SK-N-SH treated with all-trans-retinoic acid at 6 μM for 48 hours (cell line): Measurements from ENCODE around the gene VEGFB.

Source experiments
- ARNTL ChIP-seq: fragments of 450-650 bp; formaldehyde crosslinking; IDR thresholded peaks from 2 replicates; pipeline ENCODE4 v1.5.0; 2020; ENCODE audit warnings: low read depth, mild to moderate bottlenecking, moderate library complexity, borderline replicate concordance
- BACH2 ChIP-seq: fragments of 250-450 bp; sonication (Bioruptor Pico); IDR thresholded peaks from 2 replicates; pipeline ENCODE4 v1.9.0; 2021; ENCODE audit warnings: mild to moderate bottlenecking, borderline replicate concordance
- CSRNP3 ChIP-seq: fragments of 250-450 bp; sonication (Bioruptor Pico); IDR thresholded peaks from 2 replicates; pipeline ENCODE4 v1.5.1; 2021; ENCODE audit warnings: mild to moderate bottlenecking, moderate library complexity
- ESRRG ChIP-seq: fragments of 250-450 bp; sonication (Bioruptor Pico); IDR thresholded peaks from 2 replicates; pipeline ENCODE4 v1.6.1; 2021; ENCODE audit warnings: mild to moderate bottlenecking
- PATZ1 ChIP-seq: fragments of 250-450 bp; sonication (Bioruptor Pico); IDR thresholded peaks from 2 replicates; pipeline ENCODE4 v1.8.0; 2020; ENCODE audit warnings: mild to moderate bottlenecking, moderate library complexity, borderline replicate concordance
- RARB ChIP-seq: fragments of 250-450 bp; sonication (Bioruptor Pico); IDR thresholded peaks from 2 replicates; pipeline ENCODE4 v1.8.0; 2021; ENCODE audit warnings: mild to moderate bottlenecking, moderate library complexity
- SNAI2 ChIP-seq: fragments of 250-450 bp; sonication (Bioruptor Pico); IDR thresholded peaks from 2 replicates; pipeline ENCODE4 v1.5.0; 2020; ENCODE audit warnings: mild to moderate bottlenecking, moderate library complexity
- TCF4 ChIP-seq: fragments of 250-450 bp; sonication (Bioruptor Pico); IDR thresholded peaks from 2 replicates; pipeline ENCODE4 v1.8.0; 2021; ENCODE audit warnings: mild to moderate bottlenecking, moderate library complexity, borderline replicate concordance

GRCh38 chr11:64264371-64264852, 30.0 kb downstream of the VEGFB start:
- TF ChIP-seq CSRNP3 (no peak), RARB (no peak), TCF4 (peak; percentile 57), SNAI2 (CRISPR knock-in tag) (no peak), ARNTL (CRISPR knock-in tag) (no peak), ESRRG (CRISPR knock-in tag) (no peak), BACH2 (no peak), PATZ1 (no peak)
